IMR-90 (cell line): Measurements from ENCODE around the gene SLC43A2. TPM values are rescaled to one million over a fixed set of nuclear protein-coding genes. Genes with fewer than 3 reads are reported as not detected.

Experiments
- ATAC-seq: fragments of 200-7000 bp; cut with Tn5 transposase; 2 replicates; pipeline ENCODE4 v1.9.1; 2020; ENCODE audit warnings: low read depth, mild to moderate bottlenecking, moderate library complexity
- BruUV-seq: library from RNA; stranded (reverse); fragments of 400-500 nt; replicated peaks from 2 replicates; lab custom pipeline; 2021; lab: Mats Ljungman, UMichigan
- CTCF ChIA-PET: fragments of 300-600 bp; formaldehyde crosslinking; extraction: SDS; loops from one replicate; lab custom pipeline; 2021; ENCODE audit warnings: antibody characterized with exemption; lab: Yijun Ruan, JAX
- POLR2A ChIA-PET: fragments of 300-600 bp; sonication (Branson Sonifier 250); formaldehyde crosslinking; loops from one replicate; lab custom pipeline; 2022; ENCODE audit warnings: antibody characterized with exemption; ENCODE audit not compliant: unreplicated experiment; lab: Charles Lee
- DNase-seq: peaks from one replicate; pipeline ENCODE4 v3.0.0; 2013
- H2AFZ ChIP-seq: replicated peaks from 2 replicates; pipeline ENCODE3; 2013; ENCODE audit warnings: low read length, mild to moderate bottlenecking; ENCODE audit not compliant: poor library complexity
- H2AK5ac ChIP-seq: 2 replicates; pipeline ENCODE4 v1.6.1; 2013; ENCODE audit warnings: low read depth, low read length, inconsistent platforms
- H2AK9ac ChIP-seq: replicated peaks from 2 replicates; pipeline ENCODE3; 2013; ENCODE audit warnings: mild to moderate bottlenecking, low read depth, low read length, moderate library complexity; ENCODE audit not compliant: poor library complexity
- H2BK120ac ChIP-seq: 2 replicates; pipeline ENCODE4 v1.6.1; 2013; ENCODE audit warnings: low read depth, low read length, inconsistent platforms
- H2BK15ac ChIP-seq: 3 replicates; pipeline ENCODE4 v1.6.1; 2013; ENCODE audit warnings: low read depth, low read length, inconsistent platforms
- H2BK20ac ChIP-seq: 2 replicates; pipeline ENCODE4 v1.6.1; 2013; ENCODE audit warnings: low read depth, mild to moderate bottlenecking, inconsistent platforms, low read length, moderate library complexity
- H2BK5ac ChIP-seq: 2 replicates; pipeline ENCODE4 v1.6.1; 2013; ENCODE audit warnings: mild to moderate bottlenecking, low read depth, low read length, inconsistent platforms; ENCODE audit not compliant: poor library complexity, severe bottlenecking
- H3K14ac ChIP-seq: replicated peaks from 2 replicates; pipeline ENCODE4 v1.6.1; 2013; ENCODE audit warnings: low read depth, low read length, inconsistent platforms
- H3K18ac ChIP-seq: 2 replicates; pipeline ENCODE4 v1.6.1; 2013; ENCODE audit warnings: low read depth, low read length, control low read depth
- H3K23ac ChIP-seq: 2 replicates; pipeline ENCODE4 v1.6.1; 2013; ENCODE audit warnings: low read depth, low read length, inconsistent platforms
- H3K27ac ChIP-seq: 2 replicates; pipeline ENCODE4 v1.5.1; 2013; ENCODE audit warnings: mild to moderate bottlenecking, control low read depth, low read length; ENCODE audit not compliant: insufficient read depth
- H3K27me3 ChIP-seq: 2 replicates; pipeline ENCODE4 v1.6.1; 2013; ENCODE audit warnings: low read length; ENCODE audit not compliant: control insufficient read depth, insufficient read depth
- H3K36me3 ChIP-seq: 2 replicates; pipeline ENCODE4 v1.6.1; 2013; ENCODE audit warnings: low read length, mixed read lengths; ENCODE audit not compliant: control insufficient read depth, insufficient read depth
- H3K4ac ChIP-seq: 2 replicates; pipeline ENCODE4 v1.6.1; 2013; ENCODE audit warnings: low read depth, low read length, inconsistent platforms
- H3K4me1 ChIP-seq: 2 replicates; pipeline ENCODE4 v1.6.1; 2013; ENCODE audit warnings: low read length, mixed read lengths; ENCODE audit not compliant: control insufficient read depth, insufficient read depth
- H3K4me2 ChIP-seq: 2 replicates; pipeline ENCODE4 v1.6.1; 2013; ENCODE audit warnings: low read depth, mild to moderate bottlenecking, control low read depth, low read length, moderate library complexity
- H3K4me3 ChIP-seq: 2 replicates; pipeline ENCODE4 v1.5.1; 2013; ENCODE audit warnings: low read depth, mild to moderate bottlenecking, control low read depth, low read length, moderate library complexity; ENCODE audit not compliant: insufficient read depth
- H3K56ac ChIP-seq: 2 replicates; pipeline ENCODE4 v1.6.1; 2013; ENCODE audit warnings: low read length, inconsistent platforms; ENCODE audit not compliant: insufficient read depth; ENCODE audit errors: extremely low read depth
- H3K79me1 ChIP-seq, 2 experiments: 2 replicates each; pipeline ENCODE4 v1.6.1; 2013; ENCODE audit warnings: low read length in 2 of 2, inconsistent platforms in 1 of 2, low read depth in 1 of 2
- H3K9ac ChIP-seq: 2 replicates; pipeline ENCODE4 v1.6.1; 2013; ENCODE audit warnings: low read depth, low read length, control low read depth
- H3K9me1 ChIP-seq: 2 replicates; pipeline ENCODE4 v1.6.1; 2013; ENCODE audit warnings: low read length, inconsistent platforms; ENCODE audit not compliant: insufficient read depth
- H3K9me3 ChIP-seq: 2 replicates; pipeline ENCODE4 v1.6.1; 2013; ENCODE audit warnings: low read length; ENCODE audit not compliant: control insufficient read depth, insufficient read depth
- H4K20me1 ChIP-seq: 2 replicates; pipeline ENCODE4 v1.6.1; 2013; ENCODE audit warnings: low read length, inconsistent platforms; ENCODE audit not compliant: insufficient read depth
- H4K5ac ChIP-seq: 2 replicates; pipeline ENCODE4 v1.6.1; 2013; ENCODE audit warnings: mild to moderate bottlenecking, low read depth, low read length, control low read depth
- H4K8ac ChIP-seq, 2 experiments: 2 replicates each; pipeline ENCODE4 v1.6.1; 2013; ENCODE audit warnings: low read depth in 2 of 2, low read length in 2 of 2, control low read depth in 1 of 2, inconsistent platforms in 1 of 2
- H4K91ac ChIP-seq: 2 replicates; pipeline ENCODE4 v1.6.1; 2013; ENCODE audit warnings: low read depth, low read length, inconsistent platforms; ENCODE audit not compliant: insufficient read depth
- BHLHE40 ChIP-seq: fragments of 150-350 bp; IDR thresholded peaks from 2 replicates; pipeline ENCODE4 v1.6.1; 2016; ENCODE audit warnings: mild to moderate bottlenecking, low read depth, low read length
- CEBPB ChIP-seq: IDR thresholded peaks from 2 replicates; pipeline ENCODE4 v1.6.1; 2012; ENCODE audit warnings: low read depth, low read length, improper control_type of control experiment
- CHD1 ChIP-seq: IDR thresholded peaks from 2 replicates; pipeline ENCODE4 v1.6.1; 2012; ENCODE audit warnings: low read depth, low read length, improper control_type of control experiment
- CTCF ChIP-seq: conservative IDR thresholded peaks from 2 replicates; pipeline ENCODE4 v1.5.1; 2012; ENCODE audit warnings: mild to moderate bottlenecking, low read depth, low read length, improper control_type of control experiment
- ELK1 ChIP-seq: fragments of 150-350 bp; IDR thresholded peaks from 2 replicates; pipeline ENCODE4 v1.6.1; 2016; ENCODE audit warnings: low read depth, mild to moderate bottlenecking, low read length, moderate library complexity, borderline replicate concordance
- FOS ChIP-seq: fragments of 150-350 bp; IDR thresholded peaks from 2 replicates; pipeline ENCODE4 v1.6.1; 2016; ENCODE audit warnings: low read depth, low read length
- MAZ ChIP-seq: IDR thresholded peaks from 2 replicates; pipeline ENCODE4 v1.6.1; 2012; ENCODE audit warnings: low read depth, mild to moderate bottlenecking, low read length, improper control_type of control experiment, moderate library complexity, borderline replicate concordance
- NFE2L2 ChIP-seq: fragments of 150-350 bp; IDR thresholded peaks from 2 replicates; pipeline ENCODE4 v1.6.1; 2016; ENCODE audit warnings: low read depth, mild to moderate bottlenecking, low read length
- POLR2A ChIP-seq: IDR thresholded peaks from 2 replicates; pipeline ENCODE4 v1.6.1; 2012; ENCODE audit warnings: mild to moderate bottlenecking, low read depth, low read length
- RCOR1 ChIP-seq: IDR thresholded peaks from 2 replicates; pipeline ENCODE4 v1.6.1; 2012; ENCODE audit warnings: mild to moderate bottlenecking, low read length, improper control_type of control experiment; ENCODE audit not compliant: insufficient replicate concordance
- RFX5 ChIP-seq: IDR thresholded peaks from 2 replicates; pipeline ENCODE4 v1.8.0; 2012; ENCODE audit warnings: low read depth, mild to moderate bottlenecking, low read length, moderate library complexity
- SMC3 ChIP-seq: fragments of 150-350 bp; IDR thresholded peaks from 2 replicates; pipeline ENCODE4 v1.6.1; 2016; ENCODE audit warnings: low read depth, mild to moderate bottlenecking, antibody characterized with exemption, low read length, moderate library complexity
- USF2 ChIP-seq: fragments of 150-350 bp; IDR thresholded peaks from 2 replicates; pipeline ENCODE4 v1.6.1; 2017; ENCODE audit warnings: mild to moderate bottlenecking, antibody characterized with exemption, low read length, low read depth
- WGBS, 2 experiments: methylation state at CpG; one replicate each; pipeline versions ENCODE4 v1.1.5 to v1.1.7; 2013; ENCODE audit warnings: missing lambda C conversion rate in 2 of 2; ENCODE audit not compliant: insufficient read length in 1 of 2; ENCODE audit errors: extremely low coverage in 2 of 2; 5-methylcytosine and 5-hydroxymethylcytosine counted together
- dilution Hi-C: fragments of 300-500 bp; cut with HindIII; formaldehyde crosslinking; loops from one replicate; pipeline ENCODE4 v1.14.3; 2018; ENCODE audit warnings: low sequenced_read_pairs; ENCODE audit not compliant: unreplicated experiment
- in situ Hi-C: fragments of 300-500 bp; cut with MboI; formaldehyde crosslinking; loops from 3 replicates; pipeline ENCODE4 v1.14.3; 2019; ENCODE audit warnings: low sequenced_read_pairs, inconsistent platforms, mixed read lengths
- intact Hi-C: fragments of 100-400 bp; cut with micrococcal nuclease; formaldehyde crosslinking; loops from 2 replicates; pipeline ENCODE4 v1.10.0; 2022
- polyA plus RNA-seq, 3 experiments: library from polyadenylated mRNA; depleted of rRNA; stranded (reverse); fragments of >200 nt; gene quantifications; 2 replicates each; pipeline ENCODE4 v1.2.3, GENCODE V29; 2012; ENCODE audit warnings: low replicate concordance in 1 of 3
- total RNA-seq: library from RNA; depleted of rRNA; stranded (reverse); fragments of >200 nt; gene quantifications from 2 replicates; pipeline ENCODE4 v1.2.3, GENCODE V29; 2012

The SLC43A2 gene
- total and polyA plus RNA-seq, 2 of the 4 experiments (the other 2 are of a cell fraction), result 3.8 to 9.0 TPM

GRCh38 chr17:1646199-1646875, 17.7 kb upstream of the SLC43A2 start:
- Histone ChIP-seq H4K5ac (no peak overlapping the region), H3K9me1 (peaks cover 14% of the 10 kb centered on the region), H2BK15ac (no peak overlapping the region), H2AK9ac (peak overlapping the region; percentile 23), H4K91ac (no peak overlapping the region; the same call in 1 of the 2 replicates), H2BK120ac (peak overlapping the region; percentile 3; the same call in 1 of the 2 replicates), H4K8ac (no peak overlapping the region; a peak in 1 of 4 replicates), H3K4me3 (no peak overlapping the region), H3K56ac (no peak overlapping the region), H3K9ac (no peak overlapping the region), H3K4ac (no peak overlapping the region; the same call in 1 of the 2 replicates), H3K14ac (no peak overlapping the region; the same call in 1 of the 2 replicates), H2AFZ (no peak overlapping the region), H3K36me3 (peaks cover 12% of the 10 kb centered on the region), H3K23ac (no peak overlapping the region), H2BK5ac (no peak overlapping the region), H3K18ac (no peak overlapping the region), H3K27me3 (no peaks in the 10 kb centered on the region), H3K79me1 (no peaks in the 10 kb centered on the region; a peak in 1 of 4 replicates), H3K27ac (no peak overlapping the region), H3K4me2 (no peak overlapping the region), H3K4me1 (peaks cover 30% of the 10 kb centered on the region), H2AK5ac (0 out of 2 replicates have a peak overlapping the region, but pooled peaks have one; percentile 61), H3K9me3 (no peaks in the 10 kb centered on the region), H2BK20ac (no peak overlapping the region), H4K20me1 (peaks cover 26% of the 10 kb centered on the region)
- no TSS peak for BruUV-seq
- POLR2A ChIA-PET, result no interaction called here
- intact Hi-C loops (loop anchor here (5.0 kb wide), 1 partner anchor 389 kb away; no protein-coding TSS in a partner anchor), in situ Hi-C loops (loop anchor here (5.0 kb wide), 1 partner anchor 69 kb away; no protein-coding TSS in a partner anchor), dilution Hi-C loops (no loop called here)
- TF ChIP-seq SMC3 (no peak), POLR2A (no peak), FOS (no peak), NFE2L2 (no peak), CTCF (no peak), USF2 (no peak), CHD1 (no peak), RCOR1 (no peak), RFX5 (no peak), MAZ (no peak), CEBPB (no peak), BHLHE40 (no peak), ELK1 (no peak)
- CTCF ChIA-PET, result interaction anchor here (0.6 to 1.5 kb wide), 2 partner anchors 31 to 72 kb away, joined by 4 read pairs; no protein-coding TSS in a partner anchor
- DNase-seq, result no peak
- ATAC-seq, result no peak
- WGBS, 2 experiments, result no CpG with 5 or more reads among the region's 13 CpGs
